Esophagus muscularis mucosa (tissue), 4 donors: ENCODE results near the gene PKP1.

Experiments used
- EP300 ChIP-seq: sonication (generic); formaldehyde crosslinking; IDR thresholded peaks from one replicate; pipeline ENCODE4 v1.6.1; 2017; ENCODE audit warnings: antibody characterized with exemption
- POLR2A ChIP-seq: fragments of 450-650 bp; IDR thresholded peaks from one replicate; pipeline ENCODE4 v1.6.1; 2017; ENCODE audit warnings: antibody characterized with exemption, moderate library complexity, mild to moderate bottlenecking, low read depth
- POLR2AphosphoS5 ChIP-seq, 2 donors: sonication (generic); formaldehyde crosslinking; IDR thresholded peaks; one replicate each; pipeline ENCODE4 v1.6.1; 2017; ENCODE audit warnings: antibody characterized with exemption in 2 of 2
- TF ChIP-seq, protein P1 (sequence below), 3 experiments: fragments of 200-600 bp in 2 of 3; fragments of 450-650 bp in 1 of 3; sonication (generic) in 2 of 3; IDR thresholded peaks; one replicate each; pipeline ENCODE4 v1.5.1; 2017 to 2019; ENCODE audit warnings: antibody characterized with exemption in 3 of 3, mild to moderate bottlenecking in 2 of 3, moderate library complexity in 1 of 3

- TF ChIP-seq, protein P1, sequence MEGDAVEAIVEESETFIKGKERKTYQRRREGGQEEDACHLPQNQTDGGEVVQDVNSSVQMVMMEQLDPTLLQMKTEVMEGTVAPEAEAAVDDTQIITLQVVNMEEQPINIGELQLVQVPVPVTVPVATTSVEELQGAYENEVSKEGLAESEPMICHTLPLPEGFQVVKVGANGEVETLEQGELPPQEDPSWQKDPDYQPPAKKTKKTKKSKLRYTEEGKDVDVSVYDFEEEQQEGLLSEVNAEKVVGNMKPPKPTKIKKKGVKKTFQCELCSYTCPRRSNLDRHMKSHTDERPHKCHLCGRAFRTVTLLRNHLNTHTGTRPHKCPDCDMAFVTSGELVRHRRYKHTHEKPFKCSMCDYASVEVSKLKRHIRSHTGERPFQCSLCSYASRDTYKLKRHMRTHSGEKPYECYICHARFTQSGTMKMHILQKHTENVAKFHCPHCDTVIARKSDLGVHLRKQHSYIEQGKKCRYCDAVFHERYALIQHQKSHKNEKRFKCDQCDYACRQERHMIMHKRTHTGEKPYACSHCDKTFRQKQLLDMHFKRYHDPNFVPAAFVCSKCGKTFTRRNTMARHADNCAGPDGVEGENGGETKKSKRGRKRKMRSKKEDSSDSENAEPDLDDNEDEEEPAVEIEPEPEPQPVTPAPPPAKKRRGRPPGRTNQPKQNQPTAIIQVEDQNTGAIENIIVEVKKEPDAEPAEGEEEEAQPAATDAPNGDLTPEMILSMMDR (IDR thresholded peaks at IDR 0.05) = peak; percentile 89 to 99 (median 96)
- TF ChIP-seq POLR2A = no peak
- no peak for TF ChIP-seq EP300
- no peak for TF ChIP-seq POLR2AphosphoS5 (IDR thresholded peaks at IDR 0.05)
Measured at GRCh38 chr1:201254625-201255478, 28.5 kb upstream of the PKP1 start.
